GM23338 (cell line): ENCODE measurements around the gene LYRM9.

Experiments
- EZH2phosphoT487 ChIP-seq: fragments of 200-600 bp; sonication (generic); IDR thresholded peaks from one replicate; pipeline ENCODE4 v1.8.1; 2018; ENCODE audit warnings: antibody characterized with exemption; ENCODE audit not compliant: unreplicated experiment
- JUNB ChIP-seq: IDR thresholded peaks from one replicate; pipeline ENCODE4 v1.6.1; 2016; ENCODE audit warnings: antibody characterized with exemption; ENCODE audit not compliant: unreplicated experiment
- TF ChIP-seq, protein P1 (sequence below), 2 experiments: fragments of 200-600 bp in 1 of 2; sonication (generic) in 1 of 2; conservative IDR thresholded peaks; 2 replicates each; pipeline versions ENCODE4 v1.5.1 to v1.6.1; 2016 to 2017; ENCODE audit warnings: antibody characterized with exemption in 2 of 2, low read depth in 2 of 2, mild to moderate bottlenecking in 2 of 2, moderate library complexity in 1 of 2
- TF ChIP-seq, protein P2 (sequence below): IDR thresholded peaks from one replicate; pipeline ENCODE4 v1.6.1; 2018; ENCODE audit warnings: antibody characterized with exemption; ENCODE audit not compliant: unreplicated experiment

DNA sequence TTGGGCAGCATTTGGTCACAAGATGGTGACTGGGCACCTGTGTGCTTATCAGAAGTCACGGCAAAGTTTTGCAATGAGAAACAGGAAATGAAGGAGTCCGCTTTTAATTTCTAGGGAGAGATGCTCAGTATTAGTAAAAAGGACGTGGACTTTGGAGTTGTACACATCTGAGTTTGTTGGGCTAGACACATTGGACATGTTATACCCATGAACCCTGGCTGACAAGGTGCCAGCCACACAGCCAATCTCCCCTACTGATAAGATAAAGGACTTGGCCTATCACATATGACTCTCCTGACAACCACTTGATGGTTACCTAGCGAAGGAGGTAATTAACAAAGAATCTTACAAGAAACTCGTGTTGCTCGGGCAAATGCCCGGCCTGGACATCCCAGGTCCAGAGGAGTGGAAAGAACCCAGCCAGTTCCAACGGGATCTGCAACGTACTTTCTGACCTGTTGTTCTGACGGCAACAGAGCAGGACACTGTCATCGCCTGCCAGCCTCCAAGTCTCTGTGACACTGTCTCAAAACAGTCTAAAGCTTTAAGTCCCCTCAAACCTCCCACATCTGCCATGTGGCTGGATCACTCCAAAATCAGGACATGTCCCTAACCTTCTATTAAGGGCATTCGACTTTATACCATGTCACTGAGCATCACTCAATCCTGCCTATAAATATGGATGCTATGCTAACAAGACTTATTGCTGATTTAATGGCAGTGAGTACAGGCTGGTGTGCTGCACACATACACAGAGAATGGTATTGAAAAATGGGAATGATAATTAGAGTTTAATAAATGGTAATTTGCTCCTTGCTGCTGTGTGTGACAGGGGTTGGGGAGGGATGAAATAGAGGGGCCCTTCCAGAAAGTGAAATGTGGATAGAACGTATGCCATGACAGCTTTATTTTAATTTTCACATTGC is 47.6 kb upstream of the LYRM9 start:
- TF ChIP-seq, protein P1, sequence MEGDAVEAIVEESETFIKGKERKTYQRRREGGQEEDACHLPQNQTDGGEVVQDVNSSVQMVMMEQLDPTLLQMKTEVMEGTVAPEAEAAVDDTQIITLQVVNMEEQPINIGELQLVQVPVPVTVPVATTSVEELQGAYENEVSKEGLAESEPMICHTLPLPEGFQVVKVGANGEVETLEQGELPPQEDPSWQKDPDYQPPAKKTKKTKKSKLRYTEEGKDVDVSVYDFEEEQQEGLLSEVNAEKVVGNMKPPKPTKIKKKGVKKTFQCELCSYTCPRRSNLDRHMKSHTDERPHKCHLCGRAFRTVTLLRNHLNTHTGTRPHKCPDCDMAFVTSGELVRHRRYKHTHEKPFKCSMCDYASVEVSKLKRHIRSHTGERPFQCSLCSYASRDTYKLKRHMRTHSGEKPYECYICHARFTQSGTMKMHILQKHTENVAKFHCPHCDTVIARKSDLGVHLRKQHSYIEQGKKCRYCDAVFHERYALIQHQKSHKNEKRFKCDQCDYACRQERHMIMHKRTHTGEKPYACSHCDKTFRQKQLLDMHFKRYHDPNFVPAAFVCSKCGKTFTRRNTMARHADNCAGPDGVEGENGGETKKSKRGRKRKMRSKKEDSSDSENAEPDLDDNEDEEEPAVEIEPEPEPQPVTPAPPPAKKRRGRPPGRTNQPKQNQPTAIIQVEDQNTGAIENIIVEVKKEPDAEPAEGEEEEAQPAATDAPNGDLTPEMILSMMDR (conservative IDR thresholded peaks at IDR 0.05; ENCODE audit: low read depth in 2 of 2): no peak
- TF ChIP-seq EZH2phosphoT487 (no peak), JUNB (no peak)
- TF ChIP-seq, protein P2, sequence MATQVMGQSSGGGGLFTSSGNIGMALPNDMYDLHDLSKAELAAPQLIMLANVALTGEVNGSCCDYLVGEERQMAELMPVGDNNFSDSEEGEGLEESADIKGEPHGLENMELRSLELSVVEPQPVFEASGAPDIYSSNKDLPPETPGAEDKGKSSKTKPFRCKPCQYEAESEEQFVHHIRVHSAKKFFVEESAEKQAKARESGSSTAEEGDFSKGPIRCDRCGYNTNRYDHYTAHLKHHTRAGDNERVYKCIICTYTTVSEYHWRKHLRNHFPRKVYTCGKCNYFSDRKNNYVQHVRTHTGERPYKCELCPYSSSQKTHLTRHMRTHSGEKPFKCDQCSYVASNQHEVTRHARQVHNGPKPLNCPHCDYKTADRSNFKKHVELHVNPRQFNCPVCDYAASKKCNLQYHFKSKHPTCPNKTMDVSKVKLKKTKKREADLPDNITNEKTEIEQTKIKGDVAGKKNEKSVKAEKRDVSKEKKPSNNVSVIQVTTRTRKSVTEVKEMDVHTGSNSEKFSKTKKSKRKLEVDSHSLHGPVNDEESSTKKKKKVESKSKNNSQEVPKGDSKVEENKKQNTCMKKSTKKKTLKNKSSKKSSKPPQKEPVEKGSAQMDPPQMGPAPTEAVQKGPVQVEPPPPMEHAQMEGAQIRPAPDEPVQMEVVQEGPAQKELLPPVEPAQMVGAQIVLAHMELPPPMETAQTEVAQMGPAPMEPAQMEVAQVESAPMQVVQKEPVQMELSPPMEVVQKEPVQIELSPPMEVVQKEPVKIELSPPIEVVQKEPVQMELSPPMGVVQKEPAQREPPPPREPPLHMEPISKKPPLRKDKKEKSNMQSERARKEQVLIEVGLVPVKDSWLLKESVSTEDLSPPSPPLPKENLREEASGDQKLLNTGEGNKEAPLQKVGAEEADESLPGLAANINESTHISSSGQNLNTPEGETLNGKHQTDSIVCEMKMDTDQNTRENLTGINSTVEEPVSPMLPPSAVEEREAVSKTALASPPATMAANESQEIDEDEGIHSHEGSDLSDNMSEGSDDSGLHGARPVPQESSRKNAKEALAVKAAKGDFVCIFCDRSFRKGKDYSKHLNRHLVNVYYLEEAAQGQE: no peak
